ENCODE data around the gene HOXA10.
A peak's percentile ranks its signal among the peaks of the same experiment; 100 is the strongest.

HOXA10 gene

DNA sequence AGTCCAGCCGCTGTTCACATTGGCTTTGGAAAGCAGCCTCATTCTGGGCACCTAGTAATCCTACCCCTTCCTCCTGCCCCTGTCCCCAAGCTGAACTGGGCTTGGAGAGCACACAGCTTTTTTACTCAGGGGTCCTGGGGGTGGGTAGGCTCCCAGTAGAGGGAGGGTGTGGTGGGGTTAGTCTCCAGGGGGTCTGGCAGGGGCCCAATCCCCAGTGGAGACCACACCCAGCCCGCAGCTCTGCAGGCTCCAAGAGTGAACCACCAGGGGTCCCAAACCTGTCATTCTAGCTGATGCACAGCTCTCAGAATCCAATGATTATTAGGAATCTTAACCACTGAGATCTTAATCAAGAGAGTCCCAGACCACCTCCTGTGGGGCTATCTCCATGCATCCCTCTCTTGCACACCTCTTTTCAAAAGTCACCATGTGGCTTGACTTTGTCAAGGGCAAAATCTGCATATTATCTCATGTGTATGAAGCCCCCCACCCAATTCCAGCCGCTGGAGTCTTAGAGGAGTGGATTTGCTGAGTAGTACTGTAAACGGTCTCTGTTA, 8.2 kb upstream of the HOXA10 start:
- TF ChIP-seq, protein P1, sequence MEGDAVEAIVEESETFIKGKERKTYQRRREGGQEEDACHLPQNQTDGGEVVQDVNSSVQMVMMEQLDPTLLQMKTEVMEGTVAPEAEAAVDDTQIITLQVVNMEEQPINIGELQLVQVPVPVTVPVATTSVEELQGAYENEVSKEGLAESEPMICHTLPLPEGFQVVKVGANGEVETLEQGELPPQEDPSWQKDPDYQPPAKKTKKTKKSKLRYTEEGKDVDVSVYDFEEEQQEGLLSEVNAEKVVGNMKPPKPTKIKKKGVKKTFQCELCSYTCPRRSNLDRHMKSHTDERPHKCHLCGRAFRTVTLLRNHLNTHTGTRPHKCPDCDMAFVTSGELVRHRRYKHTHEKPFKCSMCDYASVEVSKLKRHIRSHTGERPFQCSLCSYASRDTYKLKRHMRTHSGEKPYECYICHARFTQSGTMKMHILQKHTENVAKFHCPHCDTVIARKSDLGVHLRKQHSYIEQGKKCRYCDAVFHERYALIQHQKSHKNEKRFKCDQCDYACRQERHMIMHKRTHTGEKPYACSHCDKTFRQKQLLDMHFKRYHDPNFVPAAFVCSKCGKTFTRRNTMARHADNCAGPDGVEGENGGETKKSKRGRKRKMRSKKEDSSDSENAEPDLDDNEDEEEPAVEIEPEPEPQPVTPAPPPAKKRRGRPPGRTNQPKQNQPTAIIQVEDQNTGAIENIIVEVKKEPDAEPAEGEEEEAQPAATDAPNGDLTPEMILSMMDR (IDR thresholded peaks at IDR 0.05) = no peak

DNA sequence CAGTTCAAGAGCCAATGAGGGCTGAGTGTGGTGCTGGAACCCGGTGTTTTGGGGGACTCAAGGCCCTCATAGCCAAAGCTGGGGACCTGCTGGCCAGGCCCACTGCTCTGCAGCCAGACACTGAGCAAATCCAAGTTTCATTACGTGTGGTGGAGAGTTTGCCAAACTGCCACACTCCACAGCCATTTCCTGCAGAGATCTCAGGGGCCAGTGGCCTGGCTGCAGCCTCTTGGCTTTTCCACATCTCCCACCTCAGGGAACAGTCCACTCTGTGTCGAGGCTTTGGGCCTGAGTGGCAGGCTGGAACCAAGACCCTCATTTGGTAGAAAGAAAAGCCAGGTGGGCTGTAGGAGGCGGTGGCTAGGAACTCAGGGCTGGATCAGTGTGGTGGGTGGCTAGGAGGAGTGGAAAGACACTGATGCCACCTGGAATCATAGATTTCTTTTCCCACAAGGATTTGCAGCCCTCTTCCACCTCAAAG, 7.7 kb upstream of the HOXA10 start:
- TF ChIP-seq, protein P1 (IDR thresholded peaks at IDR 0.05) = no peak

DNA sequence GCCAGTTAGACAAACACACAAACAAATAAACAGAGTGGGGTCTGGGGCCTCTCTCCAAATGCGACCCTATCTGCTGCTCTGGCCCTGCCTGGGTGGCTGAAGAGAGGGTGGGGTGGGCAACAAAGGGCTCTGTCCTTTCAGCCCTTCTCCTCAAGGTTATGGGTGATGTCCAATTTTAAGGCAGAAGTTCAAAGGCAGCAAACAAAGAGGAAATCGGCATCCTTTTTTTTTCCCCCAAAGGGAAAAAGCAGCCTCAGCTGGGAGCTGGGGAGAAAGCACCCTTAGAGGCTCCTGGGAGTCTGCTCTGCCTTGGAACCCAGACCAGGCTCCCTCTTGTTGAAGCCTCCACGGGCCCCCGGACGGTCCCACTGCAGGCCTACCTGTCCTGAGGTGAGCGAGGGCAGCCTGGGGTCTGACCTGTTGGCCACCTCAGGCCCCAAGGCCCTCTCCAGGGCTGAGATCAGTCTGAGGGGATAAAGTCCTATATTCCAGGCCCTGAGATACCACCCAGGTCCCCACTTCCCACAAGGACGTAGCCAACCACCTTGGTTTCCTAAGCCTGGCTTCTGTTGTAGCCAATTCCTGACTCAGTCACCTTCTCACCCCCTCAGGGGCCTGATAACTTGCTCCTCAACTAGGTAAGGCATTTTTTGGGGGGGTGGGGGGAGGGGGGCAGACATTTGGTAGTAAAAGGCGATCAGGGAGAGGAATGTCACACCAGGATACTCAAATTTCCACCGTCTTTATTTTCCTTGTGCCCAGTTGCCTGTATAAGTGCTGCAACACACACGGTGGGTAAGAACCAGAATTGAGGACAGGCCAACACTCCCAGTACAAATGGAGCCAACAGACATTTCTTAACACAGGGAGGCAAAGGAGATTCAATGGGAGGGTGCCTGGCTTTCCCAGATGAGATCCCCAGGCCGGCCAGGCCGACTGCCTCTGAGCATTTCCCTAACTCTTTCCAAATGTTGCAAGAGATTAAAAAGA, 6.6 kb upstream of the HOXA10 start:
- TF ChIP-seq, protein P1 (IDR thresholded peaks at IDR 0.05) = no peak

DNA sequence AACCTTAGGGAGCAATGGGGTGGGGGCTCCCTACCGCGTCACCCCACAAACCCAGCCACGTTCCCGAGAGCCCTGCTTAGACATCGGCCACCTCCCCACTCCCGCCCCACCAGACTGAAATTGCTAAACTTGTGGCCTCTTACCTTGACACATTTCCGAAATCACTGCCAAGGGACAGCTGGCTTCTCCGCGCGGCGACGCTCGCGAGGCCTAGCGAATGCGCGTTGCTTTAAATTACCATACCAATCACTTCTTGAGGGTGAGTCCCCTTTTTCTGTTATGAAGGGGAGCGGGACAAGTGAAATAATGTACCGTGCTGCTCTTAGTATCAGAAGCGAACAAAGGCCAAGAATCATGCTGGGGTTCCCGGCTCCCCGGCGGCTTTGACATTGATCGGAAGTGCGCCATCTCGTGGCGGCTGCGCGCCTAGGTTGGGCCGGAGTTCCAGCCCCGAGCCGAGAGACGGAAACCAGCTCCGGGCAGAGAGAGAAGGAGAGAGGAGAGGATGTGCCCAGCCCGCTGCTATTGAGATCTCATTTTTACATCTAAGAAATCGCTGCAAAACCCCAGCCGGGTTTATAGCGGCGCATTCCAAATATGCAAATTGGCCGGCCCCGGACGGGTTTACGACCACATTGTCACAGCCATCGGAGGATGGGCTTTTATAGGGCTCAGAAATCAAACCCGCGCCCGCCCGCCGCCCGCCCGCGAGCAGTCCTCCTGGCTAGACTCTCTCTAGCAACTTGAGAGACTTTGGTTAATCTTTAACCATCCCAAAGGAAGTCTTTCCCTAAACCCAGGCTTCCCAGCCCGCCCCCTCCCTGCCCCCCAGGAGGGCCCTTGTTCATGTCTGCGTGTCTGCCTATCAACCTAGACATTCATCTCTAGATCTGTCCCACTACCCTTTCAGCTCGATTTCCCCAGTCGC, 5.6 kb upstream of the HOXA10 start:
- TF ChIP-seq, protein P1 (IDR thresholded peaks at IDR 0.05) = peak; percentile 90

DNA sequence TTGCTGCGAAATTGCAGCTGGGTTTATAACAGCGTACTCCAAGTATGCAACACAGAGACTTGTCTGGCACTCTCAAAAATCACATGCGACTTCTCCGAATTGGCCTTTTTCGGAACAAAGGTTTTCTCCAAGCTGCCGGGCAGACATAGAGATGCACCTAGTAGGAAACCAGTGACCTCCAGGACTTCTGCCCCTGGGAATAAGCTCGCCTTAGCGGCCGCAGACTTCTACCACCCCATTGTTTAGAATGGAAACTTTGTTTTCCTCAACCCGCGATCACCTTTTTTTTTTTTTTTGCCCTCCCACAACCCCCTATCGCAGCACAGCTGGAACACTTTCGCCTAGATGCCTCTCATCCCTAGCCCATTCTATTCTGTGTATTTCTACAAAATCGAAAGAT, 4.9 kb upstream of the HOXA10 start:
- TF ChIP-seq, protein P1 (IDR thresholded peaks at IDR 0.05) = no peak

DNA sequence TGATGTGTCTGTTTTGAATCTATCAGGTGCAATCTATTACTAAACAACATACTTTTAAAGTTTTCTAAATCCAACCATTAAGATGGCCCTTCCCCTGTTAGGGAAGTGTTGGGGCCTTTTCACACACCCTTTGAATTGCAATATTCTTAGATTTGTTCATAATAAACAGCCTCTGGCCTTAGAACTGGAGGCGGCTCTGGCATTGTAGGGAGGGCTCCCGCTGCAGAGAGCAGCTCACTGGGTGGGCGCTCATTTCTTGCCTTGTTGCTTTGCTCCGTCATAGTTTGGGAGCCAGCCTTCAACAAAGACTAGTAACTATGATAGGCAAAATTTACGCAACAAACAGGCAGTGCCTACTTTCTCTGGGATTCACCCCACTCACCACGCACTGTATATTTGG, 4.2 kb upstream of the HOXA10 start:
- TF ChIP-seq, protein P1 (IDR thresholded peaks at IDR 0.05) = no peak

DNA sequence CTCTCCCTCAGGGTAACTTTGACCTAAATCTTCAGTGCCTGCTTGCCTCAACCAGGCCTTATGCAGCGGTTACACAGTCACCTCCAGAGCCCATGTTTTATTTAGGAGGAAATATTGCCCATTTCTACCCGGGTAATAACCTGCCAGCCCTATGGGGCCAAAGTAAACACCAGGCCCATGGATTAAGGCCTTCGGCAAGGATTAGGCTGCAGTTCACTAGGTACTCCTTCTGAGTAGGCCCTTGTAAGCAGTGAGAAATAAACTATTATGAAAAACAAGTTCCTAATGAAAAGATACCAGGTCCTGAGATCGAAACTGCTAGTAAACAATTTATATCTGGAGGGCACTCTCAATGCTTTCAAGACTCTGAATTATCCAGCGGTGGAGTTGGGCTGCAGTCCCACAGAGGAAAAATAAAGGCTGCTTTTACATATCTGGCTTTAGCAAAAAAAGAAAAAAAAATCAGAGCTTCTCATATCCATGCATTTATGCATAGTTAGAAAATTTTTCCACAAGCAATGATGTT, 3.7 kb upstream of the HOXA10 start:
- TF ChIP-seq, protein P1 (IDR thresholded peaks at IDR 0.05) = no peak

Measured in LNCAP (cell line).